NCI-H82 treated with DMSO at 0.1 percent for 48 hours (cell line): ENCODE data around the gene GNB1L.
"Not testable (repeated sequence)": the region's sequence is repeated elsewhere in the genome, so short reads cannot be mapped to it uniquely, and the experiment has no call there.

Experiments
- DNase-seq: peaks from one replicate; lab custom pipeline; 2025; ENCODE audit not compliant: unreplicated experiment; lab: John Stamatoyannopoulos, UW

Gene GNB1L

GRCh38 chr22:19784384-19785175 lies 70.1 kb downstream of the GNB1L start:
- no peak for DNase-seq

GRCh38 chr22:19783586-19784383 lies 70.9 kb downstream of the GNB1L start:
- DNase-seq, result no peak

DNA sequence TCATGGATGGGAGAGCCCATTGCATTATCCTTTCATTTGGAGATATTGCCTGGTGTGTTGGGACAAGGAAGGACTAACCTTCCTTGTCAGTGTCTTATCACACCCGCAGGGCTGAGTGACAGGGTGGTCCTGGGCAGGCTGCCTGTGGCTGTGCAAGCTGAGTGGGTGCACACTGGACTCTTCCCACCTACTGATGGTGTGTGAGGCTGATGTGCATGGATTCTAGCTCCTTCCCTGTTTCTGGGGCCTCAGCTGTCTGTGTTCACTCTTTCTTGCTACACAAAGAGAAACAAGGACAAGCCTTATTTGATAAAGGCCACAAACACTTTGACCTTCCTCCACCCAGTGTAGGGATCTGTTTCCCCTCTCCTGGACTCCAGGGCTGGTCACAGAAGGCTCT lies 72.1 kb downstream of the GNB1L start:
- DNase-seq, result no peak

- DNase-seq, result peak; percentile 3
Observed at GRCh38 chr22:19779685-19780268, 74.9 kb downstream of the GNB1L start.

DNA sequence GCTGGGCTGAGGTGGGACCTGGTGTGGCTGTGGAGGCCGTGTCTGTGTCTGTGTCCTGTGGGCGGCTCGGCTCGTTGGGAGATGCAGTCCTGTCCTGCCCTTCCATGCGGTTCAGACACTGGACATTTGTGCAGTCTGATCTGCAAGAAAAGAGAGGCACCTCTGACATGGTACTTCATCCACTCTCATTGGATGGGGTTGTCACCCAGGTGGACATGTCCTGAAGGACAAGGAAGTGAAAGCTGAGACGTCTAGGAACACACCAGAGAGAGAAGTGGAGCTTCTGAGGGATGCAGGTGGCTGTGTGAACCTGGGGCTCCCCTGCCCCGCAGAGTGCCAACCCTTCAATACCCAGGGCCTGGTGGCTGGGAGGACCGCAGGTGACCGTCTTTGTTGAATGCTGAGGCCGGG lies 75.7 kb downstream of the GNB1L start:
- DNase-seq, result no peak

- not testable (repeated sequence) for DNase-seq
Observed at GRCh38 chr22:19777192-19777591, 77.5 kb downstream of the GNB1L start.

- DNase-seq, result no peak
Observed at GRCh38 chr22:19776433-19777031, 78.1 kb downstream of the GNB1L start.

DNA sequence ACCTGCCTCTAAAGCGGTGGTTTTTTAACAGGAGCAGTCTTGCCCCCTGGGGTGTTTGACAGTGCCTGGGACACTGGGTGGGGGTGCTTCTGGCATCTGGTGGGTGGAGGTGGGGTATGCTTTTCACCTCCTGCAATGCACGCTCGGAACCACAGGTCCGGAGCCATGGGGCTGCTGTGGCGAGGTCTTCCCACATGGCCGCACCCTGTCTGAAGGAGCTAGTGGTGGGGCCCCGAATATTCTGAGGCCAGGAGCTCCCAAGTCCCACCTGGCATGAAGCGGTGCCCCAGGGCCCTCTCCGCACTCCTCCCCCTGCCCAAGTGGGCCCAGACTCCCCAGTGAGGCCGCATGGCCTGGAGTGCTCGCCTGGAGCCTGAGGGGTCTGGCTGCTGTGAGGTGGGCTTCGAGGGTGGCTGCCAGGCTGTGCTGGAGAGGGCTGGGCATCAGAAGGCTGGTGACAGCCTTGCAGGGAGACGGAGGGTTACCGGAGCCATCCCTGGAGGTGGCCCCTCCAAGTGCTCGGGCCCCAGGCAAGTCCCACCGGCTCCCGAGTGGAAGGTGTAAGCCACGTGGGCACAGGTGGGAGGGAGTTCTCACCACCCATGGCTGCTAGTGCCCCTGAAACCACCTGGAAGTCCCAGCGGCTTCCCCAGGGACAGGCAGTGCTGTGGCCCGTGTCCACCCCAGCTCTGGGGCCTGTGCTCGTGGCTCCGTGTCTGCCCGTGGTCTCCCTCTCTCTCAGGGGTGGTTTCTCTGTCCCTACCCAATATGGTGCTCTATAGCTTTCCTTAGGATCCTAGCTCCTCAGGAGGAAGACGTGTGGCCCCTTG lies 79.0 kb downstream of the GNB1L start:
- DNase-seq, result no peak

DNA sequence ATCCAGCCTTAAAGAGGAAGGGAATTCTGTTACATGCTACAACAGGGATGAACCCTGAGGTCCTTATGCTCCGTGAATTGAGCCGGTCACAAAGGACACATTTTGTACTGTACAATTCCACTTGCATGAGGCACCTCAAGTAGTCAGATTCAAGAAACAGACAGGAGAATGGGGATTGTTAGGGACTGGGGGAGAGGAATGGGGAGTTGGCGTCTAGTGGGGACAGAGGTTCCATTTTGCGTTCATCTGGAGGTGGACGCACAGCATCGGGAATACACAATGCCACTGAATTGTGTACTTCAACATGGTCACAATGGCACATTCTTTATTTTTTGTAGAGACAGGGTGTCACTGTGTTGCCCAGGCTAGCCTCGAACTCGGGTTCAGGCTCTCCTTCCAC lies 80.0 kb downstream of the GNB1L start:
- no peak for DNase-seq

DNA sequence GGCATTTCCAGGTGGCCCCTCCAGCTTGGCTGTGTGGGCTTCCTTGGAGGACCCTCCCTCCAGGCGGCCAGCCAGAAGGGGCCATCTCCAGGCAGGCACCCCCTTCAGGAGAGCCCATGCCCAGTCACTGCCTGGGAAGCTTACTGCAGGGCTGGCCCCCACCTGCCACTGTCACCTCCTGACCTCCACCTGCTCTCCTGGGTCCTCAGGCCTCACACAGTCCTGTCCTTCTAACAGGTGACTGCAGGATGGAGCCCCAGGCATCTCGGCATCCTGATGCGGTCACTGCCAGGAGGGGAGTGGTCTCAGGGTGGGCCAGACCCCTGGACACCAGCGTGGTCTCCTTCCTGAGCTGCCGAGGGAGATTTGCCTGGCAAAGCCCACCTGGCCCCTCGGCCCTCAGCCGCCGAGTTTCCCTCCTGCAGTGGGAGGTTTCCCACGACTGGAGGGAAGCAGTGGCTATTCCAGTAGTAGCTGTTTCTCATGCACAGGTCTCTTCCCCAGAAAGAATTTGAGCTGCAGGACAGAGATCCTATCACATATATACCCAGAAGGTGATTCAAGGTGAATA lies 81.1 kb downstream of the GNB1L start:
- no peak for DNase-seq

DNA sequence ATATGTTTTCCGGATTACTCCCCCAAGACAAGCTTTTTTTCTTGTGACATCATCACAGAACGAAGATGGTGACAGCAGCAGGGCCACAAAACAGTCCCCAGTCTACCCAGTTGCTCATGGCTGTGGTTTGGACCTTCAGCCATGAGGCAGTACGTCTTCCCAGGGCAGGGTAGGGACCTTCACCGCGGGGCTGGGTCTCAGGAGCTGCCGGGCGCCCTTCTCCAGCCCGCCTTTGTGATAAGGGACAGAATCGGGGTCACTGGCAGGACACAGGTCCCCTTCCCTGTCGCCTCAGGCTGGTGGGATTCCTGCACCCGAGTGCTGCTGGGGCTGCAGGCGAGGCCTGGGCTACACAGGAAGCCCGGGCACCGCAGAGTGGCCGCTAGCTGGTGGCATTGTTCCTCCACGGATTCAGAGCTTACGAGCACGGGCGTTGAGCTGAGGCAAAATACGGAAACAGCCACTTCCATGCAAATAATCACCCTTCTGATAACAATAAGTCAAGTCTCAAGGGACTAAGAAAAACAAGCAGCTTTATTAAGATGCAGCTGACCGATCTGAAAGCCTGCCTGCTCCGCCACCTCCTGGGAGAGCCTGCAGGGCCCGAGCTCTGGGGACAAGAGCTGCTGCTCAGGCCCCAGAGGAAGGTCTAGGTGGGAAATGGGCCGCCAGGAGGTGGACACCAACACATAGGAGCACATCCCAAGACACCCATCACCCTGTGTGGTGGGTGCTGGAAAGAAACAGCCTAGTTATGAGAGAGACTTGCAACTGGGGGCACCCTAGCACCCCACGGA lies 81.8 kb downstream of the GNB1L start:
- DNase-seq, result no peak

DNA sequence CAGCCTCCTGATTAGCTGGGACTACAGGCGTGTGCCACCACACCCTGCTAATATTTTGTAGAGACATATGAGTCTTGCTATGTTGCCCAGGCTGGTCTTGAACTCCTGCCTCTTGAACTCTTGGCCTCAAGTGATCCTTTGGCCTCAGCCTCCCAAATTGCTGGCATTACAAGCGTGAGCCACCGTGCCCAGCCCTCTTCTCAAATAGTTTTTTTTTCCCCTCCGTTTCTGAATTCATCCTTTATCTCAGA lies 82.3 kb downstream of the GNB1L start:
- DNase-seq, result no peak

DNA sequence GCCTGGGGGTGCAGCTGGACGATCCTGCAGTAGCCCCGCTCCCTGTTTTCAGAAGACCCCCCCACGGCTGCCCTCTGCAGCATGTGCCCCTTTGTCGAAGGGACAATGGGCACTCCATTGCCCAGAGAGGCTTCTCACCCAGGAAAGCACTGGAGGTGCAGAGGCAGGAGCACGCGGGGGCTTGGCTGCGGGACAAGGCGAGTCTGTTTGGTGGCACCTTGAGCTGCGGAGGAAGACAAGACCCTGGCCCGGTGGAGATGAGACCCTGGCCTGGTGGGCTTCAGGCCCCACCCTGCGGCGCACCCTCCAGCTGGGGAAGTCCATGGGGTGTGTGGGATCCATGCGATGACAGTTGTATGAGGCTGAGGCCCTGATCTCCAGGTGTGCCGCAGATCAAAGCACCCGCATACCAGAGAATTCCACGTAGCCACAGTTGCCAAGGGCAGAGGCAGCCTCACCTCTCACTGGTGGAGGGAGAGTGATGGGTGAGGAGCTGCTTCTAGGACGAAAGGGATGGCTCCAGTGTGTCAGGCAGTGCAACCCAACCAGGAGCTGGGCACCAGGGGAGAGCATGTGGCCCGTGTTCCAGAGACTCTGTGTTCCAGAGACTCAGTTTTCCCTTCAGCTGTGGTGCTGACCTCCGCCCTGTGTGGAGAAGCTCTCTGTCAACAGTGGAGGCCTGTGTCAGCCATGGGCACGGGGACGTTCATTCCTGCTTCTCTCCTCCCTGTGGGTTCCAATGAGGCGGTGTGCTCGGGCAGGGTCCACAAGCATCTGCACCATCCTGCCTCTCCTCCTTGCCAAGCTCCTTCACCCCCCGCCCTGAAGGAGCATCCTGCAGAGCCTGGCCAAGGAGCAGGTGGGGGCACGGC lies 84.1 kb downstream of the GNB1L start:
- no peak for DNase-seq

- DNase-seq, result no peak
Observed at GRCh38 chr22:19769393-19769715, 85.3 kb downstream of the GNB1L start.

GRCh38 chr22:19767427-19768341 lies 87.0 kb downstream of the GNB1L start:
- no peak for DNase-seq

DNA sequence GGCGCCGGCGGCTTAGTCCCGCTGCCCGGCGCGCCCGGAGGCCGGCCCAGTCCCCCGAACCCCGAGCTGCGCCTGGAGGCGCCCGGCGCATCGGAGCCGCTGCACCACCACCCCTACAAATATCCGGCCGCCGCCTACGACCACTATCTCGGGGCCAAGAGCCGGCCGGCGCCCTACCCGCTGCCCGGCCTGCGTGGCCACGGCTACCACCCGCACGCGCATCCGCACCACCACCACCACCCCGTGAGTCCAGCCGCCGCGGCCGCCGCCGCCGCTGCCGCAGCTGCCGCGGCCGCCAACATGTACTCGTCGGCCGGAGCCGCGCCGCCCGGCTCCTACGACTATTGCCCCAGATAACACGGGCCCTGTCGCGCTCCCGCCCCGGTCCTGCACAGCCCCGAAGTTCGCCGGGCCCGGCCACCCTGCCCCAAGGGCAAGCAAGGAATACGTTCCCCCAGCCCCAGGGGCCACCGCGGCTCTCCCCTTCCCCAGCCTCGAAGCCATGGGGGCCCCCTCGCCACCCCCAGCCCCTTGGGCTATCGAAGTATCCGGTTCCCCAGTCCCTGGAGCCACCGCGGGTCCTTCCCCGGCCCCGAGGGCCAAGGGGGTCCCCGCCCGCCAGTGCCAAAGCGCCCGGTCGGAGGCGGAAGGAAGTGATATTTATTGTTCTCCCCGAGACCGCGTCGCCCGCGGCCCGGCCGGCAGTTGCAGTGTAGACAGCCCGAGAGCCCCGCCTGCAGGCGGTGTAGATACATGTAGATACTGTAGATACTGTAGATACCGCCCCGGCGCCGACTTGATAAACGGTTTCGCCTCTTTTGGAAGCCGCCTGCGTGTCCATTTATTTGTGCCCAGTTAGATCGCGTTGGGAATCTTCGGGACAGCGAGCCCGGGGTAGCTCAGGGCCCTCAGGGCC lies 87.9 kb downstream of the GNB1L start:
- DNase-seq, result no peak

GRCh38 chr22:19766240-19766510 lies 88.5 kb downstream of the GNB1L start:
- DNase-seq, result no peak
